ENCODE data around the gene EBLN2.

The EBLN2 gene

DNA sequence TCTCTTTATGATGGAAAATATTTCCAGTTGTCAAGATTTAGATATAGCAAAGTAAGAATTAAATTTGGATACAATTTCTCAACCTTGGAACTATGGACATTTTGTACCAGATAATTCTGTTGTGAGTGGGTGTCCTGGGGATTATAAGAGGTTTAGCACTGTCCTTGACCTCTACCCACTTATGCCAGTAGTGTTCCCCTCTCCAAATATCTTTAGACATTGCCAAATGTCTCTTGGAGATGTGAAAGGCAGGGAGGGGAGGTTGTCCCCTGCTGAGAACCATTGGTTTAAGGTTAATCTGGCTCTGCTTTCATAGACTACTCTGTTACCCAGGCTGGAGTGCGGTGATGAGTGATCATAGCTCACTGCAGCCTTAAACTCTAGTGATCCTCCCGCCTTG is at the start of gene EBLN2:
Gene EBLN2 (plus strand): TSS at position 244 of the 400 bp plus-strand sequence. CDS start 423 bp downstream, outside the sequence.
- no peak for DNase-seq

GRCh38 chr3:73018298-73018697 is 43.2 kb upstream of the EBLN2 start:
- DNase-seq: no peak

GRCh38 chr3:73018790-73019441 is 42.5 kb upstream of the EBLN2 start:
- DNase-seq: no peak

- DNase-seq: no peak
Measured at GRCh38 chr3:73021301-73021835, 40.1 kb upstream of the EBLN2 start.

DNA sequence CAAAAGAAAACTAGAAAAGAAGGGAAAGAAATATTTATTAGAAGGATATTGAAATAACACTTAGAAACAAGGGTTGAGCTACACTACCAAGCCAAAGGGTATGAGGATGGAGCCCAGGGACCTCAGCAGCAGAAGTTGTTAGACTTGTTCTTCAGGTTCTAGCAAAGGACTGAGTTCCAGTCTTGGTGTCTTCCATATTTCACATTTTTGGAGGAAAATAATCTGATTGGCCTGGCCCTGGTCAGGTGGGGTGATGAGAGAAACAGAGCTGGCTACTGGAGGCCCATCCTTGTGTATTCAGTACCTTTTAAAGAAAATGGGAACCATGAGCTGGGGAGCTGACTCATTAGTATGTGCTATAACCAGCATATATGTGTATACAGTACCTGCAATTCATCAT is 36.6 kb upstream of the EBLN2 start:
- DNase-seq: no peak

DNA sequence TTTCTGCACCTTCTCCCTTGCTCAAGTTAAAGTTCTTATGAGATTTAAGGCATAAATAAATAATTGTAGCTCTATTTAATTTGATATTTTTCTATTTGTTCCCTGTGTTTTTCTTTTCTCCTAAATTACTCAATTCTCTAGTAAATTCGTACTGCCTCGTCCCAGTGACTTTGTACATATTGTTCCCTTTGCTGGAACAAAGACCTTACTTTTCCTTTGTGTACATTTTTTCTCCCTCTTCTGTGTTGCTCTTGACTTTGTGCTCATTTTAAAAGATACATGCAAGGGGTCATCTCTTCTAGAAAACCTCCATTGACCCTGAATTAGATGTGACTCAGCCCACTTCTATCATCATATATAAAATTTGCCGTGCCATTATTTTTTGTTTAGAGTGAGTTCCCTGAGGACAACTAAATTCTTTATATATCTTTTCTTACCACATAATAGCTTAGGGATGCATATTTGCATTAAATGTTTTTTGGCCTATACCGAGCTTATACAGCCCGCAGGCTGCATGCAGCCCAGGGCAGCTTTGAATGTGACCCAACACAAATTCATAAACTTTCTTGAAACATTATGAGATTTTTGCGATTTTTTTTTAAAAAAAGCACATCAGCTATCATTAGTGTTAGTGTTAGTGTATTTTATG is 35.2 kb upstream of the EBLN2 start:
- no peak for DNase-seq

GRCh38 chr3:73026760-73027113 is 34.7 kb upstream of the EBLN2 start:
- DNase-seq: no peak

GRCh38 chr3:73028803-73029202 is 32.7 kb upstream of the EBLN2 start:
- DNase-seq: no peak

GRCh38 chr3:73029321-73029796 is 32.1 kb upstream of the EBLN2 start:
- DNase-seq: no peak

- no peak for DNase-seq
Measured at GRCh38 chr3:73030073-73030597, 31.3 kb upstream of the EBLN2 start.

DNA sequence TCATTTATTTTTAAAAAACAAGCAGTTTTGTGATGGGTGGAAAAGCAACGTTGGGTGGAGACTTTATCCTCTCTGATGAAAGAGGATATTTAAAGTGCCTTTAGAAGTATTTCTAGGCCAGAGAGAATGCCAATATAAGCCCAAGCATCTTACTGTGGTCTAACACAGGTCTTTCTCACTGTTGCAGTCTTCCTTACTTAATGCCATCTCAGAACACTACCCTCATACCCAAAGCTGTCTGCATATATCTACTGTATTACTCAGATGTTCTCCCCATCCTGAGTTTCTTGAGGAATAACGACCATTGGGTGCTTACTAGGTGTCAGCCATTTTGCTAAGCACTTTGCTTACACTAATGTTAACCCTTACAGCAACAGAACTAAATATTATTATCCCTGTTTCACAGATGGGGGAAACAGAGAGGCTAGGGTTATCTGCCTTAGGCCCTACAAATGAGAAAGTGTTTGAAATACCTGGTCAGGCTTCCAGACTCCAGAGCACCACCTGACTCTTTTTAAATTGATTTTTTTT is 29.8 kb upstream of the EBLN2 start:
- DNase-seq: no peak

DNA sequence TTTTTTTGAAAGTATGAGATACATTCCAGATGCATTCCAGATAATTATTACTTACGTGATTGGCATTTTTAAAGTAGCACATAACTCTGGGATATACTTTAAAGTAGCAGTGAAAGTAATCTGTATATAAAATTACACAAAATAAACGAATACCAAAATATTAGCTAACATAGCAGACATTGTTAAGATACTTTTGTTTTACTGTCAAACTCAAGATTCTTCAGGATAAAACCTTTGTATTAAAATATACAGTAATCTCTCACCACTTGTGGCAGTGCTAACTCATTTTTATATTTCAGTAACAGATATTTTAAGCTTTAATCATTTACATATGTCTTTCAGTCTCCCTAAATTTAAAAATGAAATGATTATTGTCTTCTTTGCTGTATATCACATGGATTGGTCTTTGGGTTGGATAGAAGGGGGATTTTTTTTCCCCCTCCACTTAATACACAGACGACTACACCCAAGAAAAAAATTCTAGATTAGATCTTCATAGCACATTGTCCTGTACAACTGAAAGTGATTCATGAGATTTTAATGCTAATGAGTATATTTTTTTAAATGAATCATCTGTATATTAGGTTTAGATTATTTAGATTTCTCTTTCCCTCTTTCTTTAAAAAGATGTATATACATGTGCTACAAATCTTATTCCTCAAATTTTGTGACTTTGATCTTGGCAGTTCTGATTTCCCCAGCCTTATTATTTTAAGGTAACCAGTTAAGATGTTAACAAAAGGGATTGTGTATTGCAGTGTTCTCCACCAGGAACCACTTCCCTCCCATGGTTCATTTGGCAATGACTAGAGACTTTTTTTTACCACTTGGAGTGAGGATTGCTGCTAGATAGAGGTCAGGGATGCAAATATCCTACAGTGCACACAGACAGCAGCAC is 24.5 kb upstream of the EBLN2 start:
- DNase-seq: no peak

GRCh38 chr3:73041537-73041936 is 19.9 kb upstream of the EBLN2 start:
- DNase-seq: no peak

GRCh38 chr3:73043414-73043813 is 18.0 kb upstream of the EBLN2 start:
- no peak for DNase-seq

DNA sequence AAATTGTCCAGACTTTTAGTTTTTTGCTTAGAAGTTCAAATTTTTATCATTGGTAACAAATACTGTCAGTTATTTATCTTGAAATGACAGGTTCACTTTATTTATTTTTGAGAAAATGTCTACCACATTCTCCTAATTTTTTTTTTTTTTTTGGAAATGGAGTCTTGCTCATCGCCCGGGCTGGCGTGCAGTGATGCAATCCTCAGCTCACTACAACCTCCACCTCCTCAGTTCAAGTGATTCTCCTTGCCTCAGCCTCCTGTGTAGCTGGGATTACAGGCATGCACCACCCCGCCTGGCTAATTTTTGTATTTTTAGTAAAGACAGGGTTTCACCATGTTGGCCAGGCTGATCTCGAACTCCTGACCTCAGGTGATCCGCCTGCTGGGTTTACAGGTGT is 16.1 kb upstream of the EBLN2 start:
- no peak for DNase-seq

GRCh38 chr3:73046195-73046594 is 15.3 kb upstream of the EBLN2 start:
- peak; percentile 12 for DNase-seq

DNA sequence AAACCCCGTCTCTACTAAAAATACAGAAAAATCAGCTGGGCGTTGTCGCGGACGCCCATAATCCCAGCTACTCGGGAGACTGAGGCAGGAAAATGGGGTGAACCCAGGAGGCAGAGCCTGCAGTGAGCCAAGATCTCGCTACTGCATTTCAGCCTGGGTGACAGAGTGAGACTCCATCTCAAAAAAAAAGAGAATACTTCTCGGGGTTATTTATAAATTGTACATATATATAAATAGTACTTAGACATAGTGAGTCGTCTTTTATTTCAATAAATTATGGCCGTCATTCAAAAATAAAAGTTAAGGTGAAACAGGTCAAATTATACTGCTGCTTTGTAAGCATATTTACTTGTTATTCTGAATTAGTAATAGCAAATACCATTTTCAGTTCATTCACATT is 12.1 kb upstream of the EBLN2 start:
- no peak for DNase-seq

DNA sequence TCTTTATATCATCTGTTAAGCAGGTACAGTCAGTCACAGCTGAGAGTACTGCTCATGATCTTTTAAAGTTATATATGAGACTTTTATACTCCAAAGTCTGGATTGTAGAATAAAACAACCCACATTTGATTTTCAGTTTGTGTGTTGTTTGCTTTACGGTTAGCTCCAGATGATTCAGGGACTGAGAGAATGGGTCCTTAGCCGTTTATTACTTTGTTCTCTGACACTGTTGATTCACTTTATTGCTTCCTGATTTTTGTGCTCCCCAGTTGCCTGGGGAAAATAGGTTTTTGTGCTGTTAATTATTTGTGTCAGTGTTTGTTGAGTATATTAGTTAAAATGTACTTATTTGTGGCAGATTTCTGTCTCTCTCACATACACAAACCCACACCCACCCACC is 8.6 kb upstream of the EBLN2 start:
- DNase-seq: no peak

DNA sequence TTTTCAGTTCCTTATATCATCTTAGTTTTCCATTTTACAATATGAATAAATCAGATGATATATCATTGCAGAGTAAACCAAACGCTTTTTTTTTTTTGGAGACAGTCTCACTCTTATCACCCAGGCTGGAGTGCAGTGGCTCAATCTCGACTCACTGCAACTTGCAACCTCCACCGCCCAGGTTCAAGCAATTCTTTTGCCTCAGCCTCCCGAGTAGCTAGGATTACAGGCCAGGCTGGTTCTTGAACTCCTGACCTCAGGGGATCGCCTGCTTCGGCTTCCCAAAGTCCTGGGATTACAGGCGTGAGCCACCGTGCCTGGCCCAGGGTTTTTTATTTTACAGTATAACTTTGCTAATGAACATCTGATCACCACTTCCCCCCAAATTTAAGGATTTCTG is 5.9 kb upstream of the EBLN2 start:
- DNase-seq: no peak

- DNase-seq: peak; percentile 0
Measured at GRCh38 chr3:73056014-73056844, 5.2 kb upstream of the EBLN2 start.

- no peak for DNase-seq
Measured at GRCh38 chr3:73056845-73057150, 4.7 kb upstream of the EBLN2 start.

GRCh38 chr3:73060302-73060723 is 1.1 kb upstream of the EBLN2 start:
- DNase-seq: no peak
